BLaER1 (cell line): ENCODE measurements around the gene WDR45B.
A peak's percentile ranks its signal among the peaks of the same experiment; 100 is the strongest.

Experiments used
- H3K27ac ChIP-seq: shearing (Covaris generic); formaldehyde crosslinking; 2 replicates; pipeline ENCODE4 v1.8.1; 2022
- H3K27me3 ChIP-seq: shearing (Covaris generic); formaldehyde crosslinking; 2 replicates; pipeline ENCODE4 v1.8.1; 2022
- H3K36me3 ChIP-seq: shearing (Covaris generic); formaldehyde crosslinking; 2 replicates; pipeline ENCODE4 v1.8.1; 2022
- H3K4me1 ChIP-seq: shearing (Covaris generic); formaldehyde crosslinking; 2 replicates; pipeline ENCODE4 v1.8.1; 2022
- H3K4me2 ChIP-seq: shearing (Covaris generic); formaldehyde crosslinking; 2 replicates; pipeline ENCODE4 v1.8.1; 2022
- H3K4me3 ChIP-seq: shearing (Covaris generic); formaldehyde crosslinking; 2 replicates; pipeline ENCODE4 v1.8.1; 2022
- H3K9ac ChIP-seq: shearing (Covaris generic); formaldehyde crosslinking; 2 replicates; pipeline ENCODE4 v1.8.1; 2022
- H3K9me3 ChIP-seq: shearing (Covaris generic); formaldehyde crosslinking; 2 replicates; pipeline ENCODE4 v1.8.1; 2022
- H4K20me1 ChIP-seq: shearing (Covaris generic); formaldehyde crosslinking; 2 replicates; pipeline ENCODE4 v1.8.1; 2022
- Cebpa-rat ChIP-seq: shearing (Covaris generic); IDR thresholded peaks from 2 replicates; pipeline ENCODE4 v1.8.1; 2022

The WDR45B gene

GRCh38 chr17:82638183-82638773 is 10.0 kb downstream of the WDR45B start:
- Histone ChIP-seq H4K20me1 (peaks cover 98% of the 10 kb centered on the region), H3K27me3 (no peaks in the 10 kb centered on the region), H3K9ac (no peak overlapping the region), H3K4me2 (no peak overlapping the region), H3K36me3 (peaks cover 98% of the 10 kb centered on the region), H3K9me3 (peaks cover 9% of the 10 kb centered on the region; the same call in 1 of the 2 replicates), H3K27ac (no peak overlapping the region), H3K4me3 (no peak overlapping the region), H3K4me1 (no peaks in the 10 kb centered on the region)
- TF ChIP-seq Cebpa-rat: no peak

DNA sequence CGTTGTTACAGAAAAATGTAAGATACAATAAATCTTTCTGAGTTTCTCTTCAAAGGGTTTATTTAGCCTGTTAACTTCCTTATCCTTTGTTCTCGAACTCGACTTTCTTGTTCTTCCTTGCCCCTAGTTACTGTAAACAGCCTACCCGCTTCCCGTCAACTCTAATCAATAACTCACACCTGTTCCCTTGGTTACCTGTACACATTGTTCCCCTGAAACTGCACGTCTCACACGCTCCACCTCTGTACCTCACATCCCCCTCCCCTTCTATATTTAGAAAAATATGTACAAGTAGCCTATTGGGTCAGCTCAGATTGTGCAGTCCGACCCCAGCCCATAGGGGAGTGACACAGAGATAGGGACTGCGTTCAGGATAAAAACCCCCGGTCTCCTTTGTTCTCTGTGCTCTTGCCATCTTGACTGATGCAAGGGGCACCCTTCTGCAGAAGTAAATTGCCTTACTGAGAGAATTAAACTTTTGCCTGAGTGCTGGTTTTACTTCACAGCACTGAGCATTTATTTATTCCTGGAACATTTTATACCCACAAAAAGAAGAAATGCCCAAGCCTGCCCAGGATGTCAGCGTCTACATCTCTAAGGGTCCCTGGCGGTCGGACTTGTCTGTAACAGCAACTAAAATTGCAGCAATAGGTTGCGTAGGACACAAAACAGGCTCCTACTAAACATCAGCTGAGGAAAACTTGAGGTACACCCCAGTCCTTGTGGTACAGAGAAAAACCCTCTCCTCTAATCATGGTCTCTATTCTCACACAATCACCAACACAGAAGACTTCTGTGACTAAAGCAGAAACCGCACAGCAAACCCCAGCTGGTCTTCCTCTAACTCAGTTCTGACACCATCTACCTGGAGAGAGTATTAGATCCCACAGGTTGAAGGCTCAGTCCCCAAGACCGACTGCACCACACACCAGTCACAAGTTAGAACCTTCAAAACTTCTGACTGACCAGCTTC is 11.3 kb downstream of the WDR45B start:
- no peak overlapping the region for H3K4me3 ChIP-seq
- TF ChIP-seq Cebpa-rat: no peak
- no peak overlapping the region; the same call in 1 of the 2 replicates for H3K9ac ChIP-seq
- H3K9me3 ChIP-seq: peaks cover 9% of the 10 kb centered on the region; the same call in 1 of the 2 replicates
- H3K27me3 ChIP-seq: no peaks in the 10 kb centered on the region
- peaks cover 98% of the 10 kb centered on the region for H4K20me1 ChIP-seq
- no peak overlapping the region for H3K27ac ChIP-seq
- H3K36me3 ChIP-seq: peaks cover 97% of the 10 kb centered on the region
- no peak overlapping the region for H3K4me2 ChIP-seq
- no peaks in the 10 kb centered on the region for H3K4me1 ChIP-seq

DNA sequence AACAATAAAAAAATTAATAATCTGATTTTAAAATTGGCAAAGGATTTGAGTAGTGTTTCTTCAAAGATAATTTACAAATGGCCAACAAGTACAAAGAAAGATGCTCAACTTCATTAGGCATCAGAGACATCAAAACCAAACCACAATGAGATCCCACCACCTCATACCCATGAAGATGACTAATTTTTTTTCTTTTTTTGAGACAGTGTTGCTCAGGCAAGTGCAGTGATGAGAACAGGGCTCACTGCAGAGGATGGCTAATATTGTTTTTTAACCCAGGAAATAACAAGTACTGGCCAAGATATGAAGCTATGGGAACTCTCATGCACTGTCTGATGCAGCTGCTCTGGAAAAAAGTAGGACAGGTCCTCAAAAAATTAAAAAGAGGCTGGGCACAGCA is 14.9 kb downstream of the WDR45B start:
- Histone ChIP-seq H3K36me3 (peaks cover 96% of the 10 kb centered on the region), H3K4me2 (no peak overlapping the region), H3K9ac (no peak overlapping the region), H4K20me1 (peaks cover 94% of the 10 kb centered on the region), H3K4me1 (no peaks in the 10 kb centered on the region), H3K9me3 (peaks cover 9% of the 10 kb centered on the region; the same call in 1 of the 2 replicates), H3K27ac (no peak overlapping the region), H3K4me3 (no peak overlapping the region), H3K27me3 (no peaks in the 10 kb centered on the region)
- no peak for TF ChIP-seq Cebpa-rat

- peaks cover 98% of the 10 kb centered on the region for H3K36me3 ChIP-seq
- H3K9ac ChIP-seq: no peak overlapping the region
- no peak overlapping the region for H3K4me3 ChIP-seq
- H4K20me1 ChIP-seq: peaks cover 96% of the 10 kb centered on the region
- no peaks in the 10 kb centered on the region for H3K4me1 ChIP-seq
- no peak overlapping the region for H3K4me2 ChIP-seq
- no peak overlapping the region for H3K27ac ChIP-seq
- H3K27me3 ChIP-seq: no peaks in the 10 kb centered on the region
- H3K9me3 ChIP-seq: peaks cover 7% of the 10 kb centered on the region; the same call in 1 of the 2 replicates
- no peak for TF ChIP-seq Cebpa-rat
These were observed 15.8 kb downstream of the WDR45B start for GRCh38 chr17:82632451-82632850.

GRCh38 chr17:82631544-82631943 is 16.7 kb downstream of the WDR45B start:
- no peaks in the 10 kb centered on the region for H3K27me3 ChIP-seq
- H3K9me3 ChIP-seq: no peaks in the 10 kb centered on the region
- H3K4me2 ChIP-seq: no peak overlapping the region
- H3K4me1 ChIP-seq: no peaks in the 10 kb centered on the region
- H4K20me1 ChIP-seq: peaks cover 96% of the 10 kb centered on the region
- no peak for TF ChIP-seq Cebpa-rat
- peaks cover 98% of the 10 kb centered on the region for H3K36me3 ChIP-seq
- H3K27ac ChIP-seq: no peak overlapping the region
- no peak overlapping the region for H3K4me3 ChIP-seq
- no peak overlapping the region for H3K9ac ChIP-seq

GRCh38 chr17:82630212-82630611 is 18.0 kb downstream of the WDR45B start:
- TF ChIP-seq Cebpa-rat: no peak
- peaks cover 98% of the 10 kb centered on the region for H3K36me3 ChIP-seq
- H3K4me2 ChIP-seq: no peak overlapping the region
- H3K4me1 ChIP-seq: no peaks in the 10 kb centered on the region; the same call in 1 of the 2 replicates
- H3K4me3 ChIP-seq: no peak overlapping the region
- peaks cover 95% of the 10 kb centered on the region for H4K20me1 ChIP-seq
- no peaks in the 10 kb centered on the region for H3K9me3 ChIP-seq
- no peak overlapping the region for H3K9ac ChIP-seq
- H3K27me3 ChIP-seq: no peaks in the 10 kb centered on the region
- H3K27ac ChIP-seq: no peak overlapping the region

DNA sequence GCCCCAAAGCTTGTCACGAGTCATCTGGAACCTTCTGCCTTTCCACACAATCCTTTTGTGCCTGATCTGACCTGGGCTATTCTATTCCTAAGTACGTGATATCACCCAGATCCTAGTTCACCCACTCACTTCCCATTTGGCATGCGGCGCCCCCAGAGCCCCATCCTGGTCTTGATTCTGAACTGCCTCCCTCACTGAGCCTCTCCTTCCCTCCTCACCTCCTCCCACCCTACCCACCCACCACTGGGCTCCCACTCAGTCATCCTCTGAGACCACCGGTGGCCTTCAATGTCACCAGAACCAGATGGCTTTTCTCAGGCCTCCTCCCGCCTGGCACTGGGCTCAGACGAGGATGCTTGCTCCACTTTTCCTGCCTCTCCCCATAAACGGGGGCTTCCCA is 18.5 kb downstream of the WDR45B start:
- Histone ChIP-seq H3K27ac (no peak overlapping the region), H4K20me1 (peaks cover 95% of the 10 kb centered on the region), H3K4me3 (no peak overlapping the region), H3K36me3 (peaks cover 98% of the 10 kb centered on the region), H3K27me3 (no peaks in the 10 kb centered on the region), H3K4me2 (no peak overlapping the region), H3K9me3 (no peaks in the 10 kb centered on the region), H3K9ac (no peak overlapping the region), H3K4me1 (peaks cover 5% of the 10 kb centered on the region; the same call in 1 of the 2 replicates)
- no peak for TF ChIP-seq Cebpa-rat

- TF ChIP-seq Cebpa-rat: no peak
- H4K20me1 ChIP-seq: peaks cover 95% of the 10 kb centered on the region
- H3K27me3 ChIP-seq: no peaks in the 10 kb centered on the region
- H3K9me3 ChIP-seq: no peaks in the 10 kb centered on the region
- no peak overlapping the region for H3K9ac ChIP-seq
- no peak overlapping the region for H3K4me2 ChIP-seq
- H3K36me3 ChIP-seq: peaks cover 89% of the 10 kb centered on the region
- H3K4me1 ChIP-seq: peaks cover 26% of the 10 kb centered on the region
- H3K27ac ChIP-seq: no peak overlapping the region
- H3K4me3 ChIP-seq: no peak overlapping the region
These were observed 20.8 kb downstream of the WDR45B start for GRCh38 chr17:82627405-82627804.

DNA sequence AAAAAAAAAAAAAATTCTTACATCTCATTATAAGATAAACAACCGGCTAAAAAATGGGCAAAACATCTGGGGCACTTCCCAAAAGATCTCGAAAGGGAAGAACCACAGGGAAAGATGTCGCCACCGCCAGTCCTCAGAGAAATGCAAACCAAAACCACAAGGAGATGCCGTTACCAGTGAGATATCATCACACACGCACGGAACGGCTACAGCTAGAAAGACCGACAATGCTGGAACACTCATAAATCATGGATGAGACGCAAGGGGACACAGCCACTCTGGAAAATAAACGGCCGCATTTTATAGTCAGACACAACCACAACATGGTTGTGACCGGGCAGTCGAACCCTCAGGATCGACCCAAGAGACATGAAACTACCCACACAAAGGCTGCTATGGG is 24.5 kb downstream of the WDR45B start:
- peaks cover 90% of the 10 kb centered on the region for H3K36me3 ChIP-seq
- H3K9ac ChIP-seq: no peak overlapping the region; the same call in 1 of the 2 replicates
- H3K27me3 ChIP-seq: no peaks in the 10 kb centered on the region
- no peaks in the 10 kb centered on the region for H3K9me3 ChIP-seq
- H4K20me1 ChIP-seq: peaks cover 94% of the 10 kb centered on the region
- peak overlapping the region; percentile 66; the same call in 1 of the 2 replicates for H3K27ac ChIP-seq
- no peak for TF ChIP-seq Cebpa-rat
- peak overlapping the region; percentile 76 for H3K4me2 ChIP-seq
- H3K4me3 ChIP-seq: 0 out of 2 replicates have a peak overlapping the region, but pooled peaks have one; percentile 9
- H3K4me1 ChIP-seq: peaks cover 26% of the 10 kb centered on the region

DNA sequence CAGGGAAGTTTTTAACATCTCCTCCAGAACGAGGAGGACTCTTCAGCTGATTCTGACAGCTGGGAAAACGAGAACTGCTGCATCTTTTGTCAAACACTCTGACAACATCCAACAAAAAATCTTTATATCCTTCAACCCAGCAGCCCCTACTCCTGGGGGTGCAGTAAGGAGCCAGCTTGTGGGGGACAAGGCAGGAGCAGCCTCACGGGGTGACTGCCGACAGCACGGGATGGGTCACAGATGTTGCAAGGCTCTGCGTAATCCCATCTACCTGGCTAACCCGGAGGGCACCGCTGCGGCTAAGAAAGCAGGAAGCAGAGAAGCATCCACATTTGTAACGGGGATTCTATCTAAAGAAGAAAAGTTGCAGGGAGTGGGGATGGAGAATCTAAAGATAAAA is 28.6 kb downstream of the WDR45B start:
- H3K27me3 ChIP-seq: no peaks in the 10 kb centered on the region
- no peak for TF ChIP-seq Cebpa-rat
- H4K20me1 ChIP-seq: peaks cover 64% of the 10 kb centered on the region
- H3K4me3 ChIP-seq: no peak overlapping the region
- H3K27ac ChIP-seq: no peak overlapping the region
- H3K9me3 ChIP-seq: no peaks in the 10 kb centered on the region
- H3K9ac ChIP-seq: 0 out of 2 replicates have a peak overlapping the region, but pooled peaks have one; percentile 12
- peaks cover 21% of the 10 kb centered on the region for H3K4me1 ChIP-seq
- no peak overlapping the region for H3K4me2 ChIP-seq
- peaks cover 90% of the 10 kb centered on the region for H3K36me3 ChIP-seq
